ENCODE data around the gene AATK. TPM values are rescaled to one million over a fixed set of nuclear protein-coding genes. Genes with fewer than 3 reads are reported as not detected.

AATK gene
- total RNA-seq = 7.3 and 8.9 TPM in 2 replicates

GRCh38 chr17:81166033-81166492 is at the start of gene AATK:
AATK (minus strand) TSS chr17:81166221; CDS start chr17:81165992, 229 bp downstream.
- no peak for DNase-seq (ENCODE audit: extremely low read depth, low read depth, low spot score)

- DNase-seq (ENCODE audit: extremely low read depth, low read depth, low spot score) = no peak
Measured at GRCh38 chr17:81213978-81214377, 48.0 kb upstream of the AATK start.

GRCh38 chr17:81212365-81212764 is 46.3 kb upstream of the AATK start:
- DNase-seq (ENCODE audit: extremely low read depth, low read depth, low spot score) = no peak

GRCh38 chr17:81210868-81211267 is 44.8 kb upstream of the AATK start:
- DNase-seq (ENCODE audit: extremely low read depth, low read depth, low spot score) = no peak

GRCh38 chr17:81210466-81210865 is 44.4 kb upstream of the AATK start:
- no peak for DNase-seq (ENCODE audit: extremely low read depth, low read depth, low spot score)

GRCh38 chr17:81209141-81209540 is 43.1 kb upstream of the AATK start:
- no peak for DNase-seq (ENCODE audit: extremely low read depth, low read depth, low spot score)

DNA sequence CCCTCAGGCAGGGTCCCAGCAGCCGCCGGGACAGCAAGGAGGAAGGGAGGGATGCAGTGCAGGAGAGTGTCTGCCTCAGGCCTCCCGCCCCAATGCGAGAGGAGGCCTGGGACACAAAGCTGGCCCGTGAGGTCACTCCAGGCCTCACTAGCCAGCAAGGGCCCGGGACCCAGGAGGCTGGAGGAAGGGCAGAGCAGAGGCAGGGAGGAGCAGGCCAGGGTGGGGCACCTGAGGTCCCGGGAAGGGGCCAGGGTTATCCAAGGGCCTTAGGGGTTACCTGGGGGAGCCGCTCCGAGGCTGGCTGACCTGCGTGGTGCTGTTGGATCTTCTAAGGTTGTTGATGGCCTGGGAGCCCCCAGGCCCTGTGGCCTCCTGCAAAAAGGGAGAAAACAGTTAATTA is 42.6 kb upstream of the AATK start:
- no peak for DNase-seq (ENCODE audit: extremely low read depth, low read depth, low spot score)

DNA sequence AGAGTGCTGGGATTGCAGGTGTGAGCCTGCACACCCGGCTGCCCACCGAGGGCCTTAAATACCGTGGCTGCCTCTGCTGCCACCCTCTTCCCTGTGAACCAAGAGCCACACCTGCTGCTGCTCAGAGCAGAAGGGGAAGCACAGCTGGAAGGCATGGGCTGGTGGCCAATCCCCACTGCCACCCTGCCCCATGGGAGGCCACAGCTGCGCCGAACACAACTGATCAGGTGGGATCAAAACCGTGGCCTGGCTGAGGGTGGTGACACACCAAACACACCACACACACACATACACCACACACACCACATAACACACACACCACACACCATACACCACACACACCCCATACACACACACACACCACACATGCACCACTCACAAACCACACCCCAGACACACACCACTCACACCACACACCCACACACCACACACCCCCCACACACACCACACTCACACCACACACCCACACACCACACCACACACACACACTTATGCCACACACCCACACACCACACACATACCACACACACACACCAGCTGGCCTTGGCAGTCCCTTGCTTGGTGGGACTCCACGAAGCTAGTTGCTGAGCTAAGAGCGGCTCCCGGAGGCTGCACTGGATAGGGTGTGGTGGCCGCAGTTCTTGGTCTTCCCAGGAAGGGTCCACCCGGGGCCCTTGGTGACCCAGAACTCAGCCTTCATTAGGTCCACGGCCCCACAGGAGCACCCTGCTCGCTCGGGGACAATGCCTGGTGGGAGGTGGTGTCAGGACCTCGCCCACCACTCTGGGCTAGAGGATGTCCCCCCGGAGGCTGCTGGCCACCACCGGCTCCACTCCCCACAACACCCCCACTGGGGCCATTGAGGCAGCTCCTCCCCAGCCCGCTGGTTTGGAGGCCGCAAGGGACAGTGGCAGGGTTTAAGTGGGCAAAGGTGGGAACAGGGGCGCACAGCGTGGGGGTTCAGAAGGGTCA is 41.9 kb upstream of the AATK start:
- no peak for DNase-seq (ENCODE audit: extremely low read depth, low read depth, low spot score)

DNA sequence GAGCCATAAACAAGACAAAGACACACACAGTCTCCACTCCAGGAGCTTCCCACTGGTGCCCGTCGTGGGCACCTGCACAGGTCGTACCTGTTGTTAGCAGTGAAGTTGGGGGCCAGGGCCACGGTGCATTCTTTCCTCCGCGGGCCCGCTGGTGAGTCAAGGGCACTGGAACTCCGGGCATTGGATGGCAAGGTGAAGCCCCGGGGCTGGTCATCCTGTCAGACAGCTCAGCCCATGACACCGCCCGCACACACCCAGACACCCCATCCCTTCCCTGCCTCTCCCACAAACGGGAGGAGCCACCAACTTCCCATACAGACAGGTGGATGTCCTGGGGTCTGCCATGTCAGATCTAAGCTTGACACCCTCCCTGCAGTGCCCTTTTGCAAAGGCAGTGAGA is 40.6 kb upstream of the AATK start:
- DNase-seq (ENCODE audit: extremely low read depth, low read depth, low spot score) = no peak

DNA sequence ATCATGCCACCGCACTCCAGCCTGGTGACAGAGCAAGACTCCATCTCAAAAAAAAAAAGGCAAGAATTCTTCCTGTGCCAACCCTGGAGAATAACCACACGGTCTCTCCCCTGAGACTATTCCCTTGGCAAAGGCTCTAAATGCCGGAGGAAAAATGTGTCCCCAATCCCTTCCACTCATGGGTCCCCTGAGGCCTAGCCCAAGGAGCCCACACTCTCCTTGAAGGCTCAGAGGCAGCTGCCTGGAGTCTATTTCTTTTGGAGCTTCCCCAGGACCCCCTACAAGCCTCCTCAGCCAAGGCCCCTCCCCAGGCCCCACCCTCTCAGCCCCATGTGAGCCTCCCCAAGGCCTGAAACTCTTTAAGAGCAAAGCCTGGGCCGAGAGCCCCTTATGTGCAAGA is 40.1 kb upstream of the AATK start:
- DNase-seq (ENCODE audit: extremely low read depth, low read depth, low spot score) = no peak

DNA sequence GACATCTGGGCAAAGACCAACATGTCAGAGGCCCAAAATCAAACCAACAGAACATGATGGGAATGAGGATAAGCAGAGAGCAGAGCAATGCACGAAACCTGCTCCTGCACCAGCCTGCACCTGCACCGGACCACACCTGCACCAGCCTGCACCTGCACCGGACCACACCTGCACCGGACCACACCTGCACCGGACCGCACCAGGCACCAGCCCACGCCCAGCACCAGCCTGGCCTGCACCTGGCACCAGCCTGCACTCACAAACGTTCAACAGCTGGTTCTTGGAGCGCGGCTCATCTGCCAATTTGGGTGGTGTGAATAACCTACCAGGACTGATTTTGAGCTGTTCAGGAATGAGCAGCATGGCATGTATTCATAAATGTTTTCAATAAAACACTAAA is 38.6 kb upstream of the AATK start:
- no peak for DNase-seq (ENCODE audit: extremely low read depth, low read depth, low spot score)

- DNase-seq (ENCODE audit: extremely low read depth, low read depth, low spot score) = no peak
Measured at GRCh38 chr17:81203136-81203535, 37.1 kb upstream of the AATK start.

- no peak for DNase-seq (ENCODE audit: extremely low read depth, low read depth, low spot score)
Measured at GRCh38 chr17:81202318-81202717, 36.3 kb upstream of the AATK start.

DNA sequence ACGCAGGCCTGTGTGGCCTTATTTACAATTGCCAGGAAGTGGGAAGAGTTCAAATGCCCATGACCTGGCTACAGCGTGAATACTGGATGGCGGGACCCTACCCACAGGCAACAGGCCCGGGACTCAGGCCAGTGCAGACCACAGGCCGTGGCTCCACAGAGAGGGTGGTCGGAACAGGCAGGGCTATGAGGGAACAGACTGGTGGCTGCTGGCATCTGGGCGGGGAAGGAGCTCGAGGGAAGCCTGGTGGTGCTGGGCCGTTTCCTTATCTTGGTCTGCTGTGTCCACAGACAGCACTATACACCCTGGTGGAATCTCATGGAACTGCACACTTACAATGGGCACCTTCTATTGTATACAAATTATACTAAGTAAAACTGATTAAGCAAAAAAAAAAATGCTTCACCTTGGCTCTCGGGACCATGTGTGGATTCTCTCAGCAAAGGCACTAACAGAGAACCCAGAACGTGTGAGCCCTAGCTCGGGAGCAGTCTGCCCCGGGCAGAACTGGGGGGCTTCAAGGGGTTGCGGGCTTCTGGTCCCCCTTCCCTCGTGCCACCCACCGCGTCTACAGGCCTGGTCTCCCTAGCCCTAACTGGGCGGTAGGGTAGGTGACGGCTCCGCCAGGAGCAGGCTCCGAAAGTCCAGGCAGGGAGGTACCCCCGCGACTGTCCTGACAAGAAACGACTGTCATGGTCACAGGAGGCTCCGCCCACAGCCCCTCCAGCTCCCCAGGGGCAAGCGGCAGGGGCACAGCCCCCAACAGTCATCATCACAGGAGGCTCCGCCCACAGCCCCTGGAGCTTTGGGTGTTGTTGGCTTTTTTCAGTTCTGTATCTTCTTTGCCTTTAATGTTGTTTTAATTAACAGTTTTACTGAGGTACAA is 34.9 kb upstream of the AATK start:
- DNase-seq (ENCODE audit: extremely low read depth, low read depth, low spot score) = peak; percentile 55

- DNase-seq (ENCODE audit: extremely low read depth, low read depth, low spot score) = no peak
Measured at GRCh38 chr17:81200201-81200600, 34.2 kb upstream of the AATK start.

DNA sequence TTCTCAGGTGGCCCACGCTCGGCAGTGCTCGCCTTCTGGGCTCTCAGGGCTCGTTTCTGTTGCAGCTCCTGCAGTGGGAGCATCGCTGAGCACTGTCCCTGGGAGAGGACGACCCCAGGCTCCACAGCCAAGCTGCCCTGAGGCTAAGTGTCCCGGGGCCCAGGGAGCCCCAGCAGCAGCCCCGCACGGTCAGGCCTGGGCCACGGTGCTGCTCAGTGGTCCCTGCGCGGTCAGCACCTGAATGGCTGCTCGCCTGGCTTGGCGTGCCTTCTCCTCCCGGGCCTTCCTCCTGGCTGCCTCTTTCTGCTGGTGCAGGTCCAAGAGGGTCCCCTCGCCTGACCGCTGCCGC is 33.4 kb upstream of the AATK start:
- no peak for DNase-seq (ENCODE audit: extremely low read depth, low read depth, low spot score)

DNA sequence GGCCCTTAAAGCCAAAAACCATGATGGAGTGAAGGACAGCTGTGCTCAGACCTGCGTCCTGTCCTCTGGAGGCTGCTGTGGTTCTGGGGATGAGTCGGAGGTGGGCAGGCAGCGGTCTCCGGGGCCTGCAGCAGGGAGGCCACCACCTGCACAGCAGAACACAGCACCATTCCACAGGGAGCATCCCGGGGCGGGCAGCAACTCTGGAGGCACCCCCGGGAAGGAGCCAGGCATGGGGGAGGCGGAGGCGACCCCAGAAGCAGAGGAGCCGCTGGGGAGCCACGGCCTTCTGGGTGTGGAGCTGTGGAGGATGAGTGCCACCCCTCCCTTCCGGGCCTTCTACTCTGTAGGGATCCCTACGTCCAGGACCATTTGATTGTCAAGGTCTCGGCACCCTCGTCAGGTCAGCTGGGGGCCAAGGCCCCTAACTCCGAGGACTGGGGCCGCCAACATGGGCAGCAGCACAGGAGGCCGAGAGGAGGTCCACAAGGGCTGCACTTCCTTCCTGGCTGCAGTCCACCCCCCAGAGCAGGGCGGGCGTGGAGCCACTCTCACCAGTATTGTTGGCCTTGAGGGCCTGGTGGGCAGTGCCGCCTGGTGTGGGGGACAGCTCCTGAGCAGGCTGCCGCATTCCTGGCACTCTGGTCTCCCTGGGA is 32.9 kb upstream of the AATK start:
- DNase-seq (ENCODE audit: extremely low read depth, low read depth, low spot score) = no peak

- DNase-seq (ENCODE audit: extremely low read depth, low read depth, low spot score) = no peak
Measured at GRCh38 chr17:81197831-81198490, 31.9 kb upstream of the AATK start.

DNA sequence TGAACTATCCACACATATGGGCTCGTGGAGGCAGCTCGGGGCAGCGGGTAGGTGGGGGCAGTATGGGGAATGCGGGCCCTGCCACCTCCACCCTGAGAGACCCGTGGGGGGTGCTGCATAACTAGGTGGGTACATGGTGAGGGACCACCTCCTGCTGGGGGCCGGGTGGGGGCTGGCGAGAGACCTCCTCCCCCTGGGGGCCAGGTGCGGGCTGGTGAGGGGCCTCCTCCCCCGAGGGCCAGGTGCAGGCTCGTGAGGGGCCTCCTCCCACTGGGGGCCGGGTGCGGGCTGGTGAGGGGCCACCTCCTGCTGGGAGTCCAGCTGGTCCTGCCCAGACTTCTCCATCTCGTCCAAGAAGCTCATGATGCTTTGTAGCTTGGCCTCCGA is 31.4 kb upstream of the AATK start:
- DNase-seq (ENCODE audit: extremely low read depth, low read depth, low spot score) = no peak
